ENCODE data around the gene MMP12.

MMP12 gene

GRCh38 chr11:102849311-102849710 lies 25.5 kb downstream of the MMP12 start:
- no peak for DNase-seq

DNA sequence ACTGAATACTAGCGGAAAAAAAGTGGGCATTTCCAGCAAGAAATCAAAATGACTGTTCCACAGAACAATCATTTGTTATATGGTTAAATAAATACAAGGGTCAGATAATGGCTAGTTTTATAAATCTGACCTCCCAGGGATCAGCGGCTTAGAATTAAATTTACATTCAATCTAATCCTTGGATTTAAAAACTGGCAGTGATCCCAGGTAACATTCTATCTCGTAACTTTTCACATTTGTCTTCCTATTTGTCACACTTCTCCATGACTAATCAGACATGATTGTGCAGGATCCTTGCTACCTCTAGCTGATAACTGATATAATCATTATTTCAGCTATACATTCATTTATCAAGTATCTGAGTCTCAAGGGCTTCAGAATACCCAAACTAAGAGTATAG lies 28.5 kb downstream of the MMP12 start:
- DNase-seq = no peak

- no peak for DNase-seq
Observed at GRCh38 chr11:102843489-102843888, 31.3 kb downstream of the MMP12 start, which contains the start of gene MMP3. Gene MMP3 (minus strand): TSS chr11:102843609. CDS start chr11:102843546, 63 bp downstream.

- DNase-seq = no peak
Observed at GRCh38 chr11:102842930-102843329, 31.9 kb downstream of the MMP12 start.

GRCh38 chr11:102840018-102840417 lies 34.8 kb downstream of the MMP12 start:
- no peak for DNase-seq

- DNase-seq = no peak
Observed at GRCh38 chr11:102837646-102838045, 37.1 kb downstream of the MMP12 start.

- DNase-seq = no peak
Observed at GRCh38 chr11:102837156-102837555, 37.6 kb downstream of the MMP12 start.

DNA sequence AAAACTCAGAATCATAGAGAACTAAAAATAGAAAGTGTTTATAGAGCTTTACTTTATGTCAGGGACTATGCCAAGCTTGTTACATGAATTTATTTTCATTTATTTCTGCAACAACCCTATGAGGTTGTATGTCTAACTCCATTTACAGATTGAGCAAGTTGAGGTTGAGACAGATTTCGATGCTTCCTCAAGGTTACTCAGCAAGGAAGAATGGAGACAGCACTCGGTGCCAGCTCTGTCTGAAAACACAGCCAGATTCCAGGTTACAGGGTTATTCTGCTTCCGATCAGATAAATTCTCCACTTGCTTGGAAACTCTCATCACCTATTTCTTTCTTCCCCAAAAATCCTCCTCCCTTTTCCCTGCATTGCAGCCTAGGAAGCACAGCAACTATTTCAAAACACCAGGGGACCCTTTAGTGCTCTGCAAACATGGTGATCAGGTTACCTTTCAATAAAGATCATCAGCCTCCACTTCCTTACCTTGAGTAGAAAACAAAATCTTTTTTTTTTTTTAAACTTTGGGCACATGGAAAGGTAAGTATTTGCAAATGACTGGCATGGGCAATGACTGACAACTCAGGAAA lies 38.4 kb downstream of the MMP12 start:
- no peak for DNase-seq

DNA sequence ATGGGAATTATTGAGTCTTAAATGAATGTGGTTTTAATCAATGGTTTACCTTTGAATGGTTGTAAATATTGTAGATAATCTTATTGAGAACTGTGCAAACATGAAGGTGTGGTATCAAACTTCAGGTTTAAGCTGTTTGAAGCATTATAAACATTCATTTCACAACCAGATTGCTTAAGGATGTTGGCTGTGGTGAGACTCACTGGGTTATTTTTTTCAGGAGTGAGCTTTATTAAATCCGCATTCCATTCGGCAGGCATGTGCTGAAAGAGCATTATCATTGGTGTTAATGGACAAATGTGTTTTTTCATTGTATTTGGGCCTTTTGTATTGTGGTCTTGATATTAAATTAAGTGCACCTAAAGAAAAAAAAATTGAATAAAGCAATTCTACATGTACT lies 41.1 kb downstream of the MMP12 start:
- DNase-seq = no peak

DNA sequence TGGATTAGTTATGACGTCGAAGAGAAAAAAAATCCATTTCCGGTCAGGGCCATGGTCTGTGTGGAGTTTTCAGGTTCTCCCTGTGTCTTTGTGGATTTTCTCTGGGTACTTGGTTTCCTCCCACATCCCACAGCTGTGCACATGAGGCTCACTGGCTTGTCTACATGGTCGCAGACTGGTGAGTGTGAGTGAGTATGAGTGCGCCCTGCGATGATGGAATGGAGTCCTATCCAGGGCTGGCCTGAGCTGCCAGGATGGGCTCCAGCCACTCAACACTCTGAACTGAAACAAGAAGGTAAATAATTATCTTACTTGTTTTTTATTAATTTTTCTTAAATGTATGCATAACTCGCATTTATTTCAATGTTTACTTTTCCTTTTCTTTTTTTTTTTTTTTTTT lies 42.2 kb downstream of the MMP12 start:
- no peak for DNase-seq

DNA sequence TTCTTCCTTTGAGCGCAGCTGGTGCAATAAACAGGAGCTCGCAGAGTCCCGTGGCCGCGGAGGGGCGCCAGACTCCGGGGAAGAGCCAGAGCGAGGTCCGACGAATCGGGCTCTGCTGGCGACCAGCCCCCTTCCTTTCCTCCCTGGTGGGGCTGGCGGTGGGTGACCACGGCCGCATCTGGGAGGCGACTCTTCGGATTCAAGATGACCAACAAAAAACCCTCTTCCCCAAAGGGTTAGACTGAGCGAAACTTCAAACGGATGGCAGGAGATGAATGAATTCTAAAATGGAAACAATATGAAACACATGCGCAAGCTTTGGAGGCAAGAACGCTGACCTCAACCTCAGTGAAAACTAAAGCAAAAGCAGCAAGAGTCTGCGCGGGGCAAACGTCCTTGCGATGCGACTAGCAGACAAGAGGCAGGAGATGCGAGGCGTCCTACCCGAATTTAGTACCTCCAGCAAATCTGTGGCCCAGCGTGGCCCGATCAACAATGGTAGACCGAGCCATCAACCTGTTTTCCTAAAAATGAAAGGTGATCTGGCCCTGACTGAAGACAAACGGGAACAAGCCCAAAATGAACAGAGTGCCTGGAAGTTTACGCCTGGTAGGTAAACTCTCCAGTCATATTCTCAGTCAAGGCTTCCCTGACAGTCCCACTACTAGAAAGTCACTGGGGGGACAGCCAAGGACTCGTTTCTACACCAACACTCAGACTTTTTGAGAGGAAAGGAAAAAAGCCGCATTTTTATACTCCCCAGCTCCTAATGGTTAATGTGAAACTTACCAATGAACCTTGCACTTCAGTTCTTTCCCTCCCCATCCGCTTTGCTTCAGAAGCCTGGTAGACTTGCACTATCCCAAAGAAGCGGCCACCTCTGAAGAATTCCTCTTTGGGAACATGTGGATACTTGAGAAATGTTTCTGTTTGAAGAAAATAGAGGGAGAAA lies 43.0 kb downstream of the MMP12 start:
- DNase-seq = peak in 1 of 2 donors; percentile 14

DNA sequence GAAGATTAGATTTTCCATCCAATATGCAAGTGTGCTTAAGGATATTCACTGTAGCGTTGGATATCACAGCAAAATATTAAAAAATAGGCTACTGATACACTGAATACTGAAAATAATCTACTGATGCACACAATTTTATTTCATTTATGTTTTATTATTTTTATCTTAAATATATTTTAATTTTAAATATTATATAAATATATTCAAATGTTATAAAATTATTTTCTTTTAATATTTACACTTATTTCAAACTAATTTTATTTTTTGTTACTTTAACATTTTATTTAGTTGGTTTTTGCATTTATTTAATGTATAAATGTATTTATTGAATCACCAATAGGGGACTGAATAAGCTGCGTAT lies 43.7 kb downstream of the MMP12 start:
- no peak for DNase-seq

- DNase-seq = no peak
Observed at GRCh38 chr11:102830001-102830727, 44.6 kb downstream of the MMP12 start.

DNA sequence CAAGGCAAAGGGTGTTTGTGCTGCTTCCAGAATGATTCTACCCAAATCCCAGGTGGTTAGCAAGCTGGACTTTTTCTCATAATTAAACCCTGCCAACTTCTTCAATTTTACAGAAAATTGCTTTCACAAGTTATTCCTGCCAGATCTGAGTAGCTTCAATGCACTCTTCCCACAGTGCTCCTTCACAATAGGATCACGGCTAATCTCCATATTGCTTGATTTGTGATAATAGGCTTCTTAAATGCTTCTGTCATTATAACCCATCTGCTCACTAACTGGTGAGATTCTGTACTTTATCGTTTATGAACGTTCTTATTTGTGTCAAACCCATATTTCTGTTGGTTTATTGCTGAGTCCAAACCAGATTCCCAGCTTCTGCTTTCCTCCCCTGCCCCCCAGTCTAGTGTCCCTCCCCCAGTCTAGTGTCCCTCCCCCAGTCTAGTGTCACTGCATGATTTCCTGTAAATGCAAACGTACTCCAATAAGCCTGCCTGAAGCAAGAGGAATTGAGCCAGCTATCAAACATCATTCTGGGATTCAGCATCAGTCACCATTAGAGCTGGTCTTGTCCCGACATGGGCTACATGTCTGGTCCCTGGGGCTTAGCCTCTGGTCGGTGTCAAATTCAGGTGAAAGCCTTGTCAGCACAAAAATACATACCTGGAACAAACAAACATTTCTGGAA lies 45.3 kb downstream of the MMP12 start:
- DNase-seq = no peak

DNA sequence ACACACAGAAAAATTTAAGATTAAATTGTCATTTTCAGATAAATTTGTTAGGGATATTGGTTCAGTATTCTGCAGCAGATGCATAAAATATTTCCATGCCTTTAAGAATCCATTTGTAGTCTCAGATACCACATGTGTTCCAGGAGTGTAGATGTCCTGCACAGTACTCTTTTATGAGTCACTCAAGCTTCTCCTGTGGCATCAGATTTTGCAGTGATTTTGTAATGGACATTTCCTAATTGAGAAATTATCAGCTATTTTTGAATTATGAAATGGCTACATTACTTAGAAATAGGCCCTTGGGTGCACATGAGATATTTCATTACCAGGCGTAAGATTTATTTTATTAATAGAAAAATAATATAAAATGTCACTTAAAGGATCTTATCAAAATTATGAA lies 50.2 kb downstream of the MMP12 start:
- no peak for DNase-seq

DNA sequence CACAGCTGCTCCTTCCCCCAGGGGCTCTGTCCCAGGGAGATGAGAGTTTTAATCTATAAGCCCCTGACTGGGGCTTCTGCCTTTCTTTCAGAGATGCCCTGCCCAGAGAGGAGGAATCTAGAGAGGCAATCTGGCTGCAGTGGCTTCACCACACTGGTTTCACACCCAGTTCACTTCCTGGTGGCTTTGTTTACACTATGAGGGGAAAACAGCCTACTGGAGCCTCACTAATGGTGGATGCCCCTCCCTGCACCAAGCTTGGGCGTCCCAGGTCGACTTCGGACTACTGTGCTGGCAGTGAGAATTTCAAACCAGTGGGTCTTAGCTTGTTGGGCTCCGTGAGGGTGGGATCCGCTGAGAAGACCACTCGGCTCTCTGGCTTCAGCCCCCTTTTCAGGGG lies 55.3 kb downstream of the MMP12 start:
- DNase-seq = no peak

DNA sequence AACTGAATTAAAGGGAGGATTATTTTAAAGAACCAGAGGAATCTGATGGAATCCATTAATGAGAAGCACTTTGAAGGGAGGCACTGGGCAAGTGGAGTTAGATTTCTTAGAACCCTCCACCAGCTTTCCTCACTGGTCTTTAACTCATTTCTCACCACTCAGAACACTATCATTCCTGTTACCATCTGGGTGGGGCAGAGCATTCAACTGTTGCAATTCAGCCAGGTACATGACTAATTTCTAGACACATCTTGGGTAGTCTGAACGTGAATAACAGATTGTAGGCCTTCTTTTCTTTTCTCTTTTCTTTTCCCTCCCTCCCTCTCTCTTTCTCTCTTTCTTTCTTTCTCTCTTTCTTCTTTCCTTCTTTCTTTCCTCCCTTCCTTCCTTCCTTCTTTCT lies 61.3 kb downstream of the MMP12 start:
- DNase-seq = no peak
